Measurements from ENCODE around the gene PALS2. TPM values are rescaled to one million over a fixed set of nuclear protein-coding genes. Genes with fewer than 3 reads are reported as not detected.

PALS2 gene
- total RNA-seq, 1 donor from 2014 or later: 57.0 TPM

DNA sequence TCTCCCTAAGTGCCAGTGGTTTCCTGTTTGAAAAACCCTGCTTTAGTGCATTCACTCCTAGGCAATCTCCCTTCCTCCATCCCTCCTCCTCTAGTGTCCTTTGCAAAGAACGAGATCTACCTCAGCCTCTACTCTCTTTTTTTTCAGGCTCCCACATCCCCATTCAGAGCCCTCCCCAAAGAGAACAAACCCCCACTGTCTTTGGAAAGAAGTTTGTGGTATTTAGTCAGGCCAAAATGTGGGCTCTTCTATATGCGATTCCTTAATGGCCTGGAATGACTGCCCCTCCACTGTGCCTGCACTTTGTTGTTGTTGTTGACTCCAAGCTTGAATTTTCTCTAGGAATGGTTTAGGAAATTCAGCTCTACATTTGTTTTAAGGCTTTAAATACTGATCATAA is 36.3 kb downstream of the PALS2 start:
- DNase-seq (ENCODE audit: low spot score, unreplicated experiment): no peak
- H3K9me3 Mint-ChIP-seq (ENCODE audit: low read depth): no peaks in the 10 kb centered on the region
- no peaks in the 10 kb centered on the region for H3K4me1 Mint-ChIP-seq (ENCODE audit: low read depth)
- no peak for TF ChIP-seq CTCF (IDR thresholded peaks at IDR 0.05; ENCODE audit: unreplicated experiment)
- no peak overlapping the region for H3K4me3 Mint-ChIP-seq (ENCODE audit: low read depth)
- no peak overlapping the region for H3K27ac Mint-ChIP-seq
- no peaks in the 10 kb centered on the region for H3K27me3 Mint-ChIP-seq
- H3K36me3 Mint-ChIP-seq (ENCODE audit: insufficient read depth): no peaks in the 10 kb centered on the region

- Mint-ChIP-seq H3K27me3 (no peaks in the 10 kb centered on the region), H3K4me1 (ENCODE audit: low read depth) (no peaks in the 10 kb centered on the region), H3K4me3 (ENCODE audit: low read depth) (no peak overlapping the region), H3K36me3 (ENCODE audit: insufficient read depth) (peaks cover 2% of the 10 kb centered on the region), H3K9me3 (ENCODE audit: low read depth) (peaks cover 4% of the 10 kb centered on the region), H3K27ac (no peak overlapping the region)
- DNase-seq (ENCODE audit: low spot score, unreplicated experiment): no peak
- no peak for TF ChIP-seq CTCF (IDR thresholded peaks at IDR 0.05; ENCODE audit: unreplicated experiment)
Measured at GRCh38 chr7:24611130-24611529, 37.9 kb downstream of the PALS2 start.

- Mint-ChIP-seq H3K27me3 (no peaks in the 10 kb centered on the region), H3K4me1 (ENCODE audit: low read depth) (peaks cover 6% of the 10 kb centered on the region), H3K9me3 (ENCODE audit: low read depth) (peaks cover 21% of the 10 kb centered on the region), H3K27ac (no peak overlapping the region), H3K36me3 (ENCODE audit: insufficient read depth) (peaks cover 11% of the 10 kb centered on the region), H3K4me3 (ENCODE audit: low read depth) (no peak overlapping the region)
- no peak for TF ChIP-seq CTCF (IDR thresholded peaks at IDR 0.05; ENCODE audit: unreplicated experiment)
- DNase-seq (ENCODE audit: low spot score, unreplicated experiment): no peak
Measured at GRCh38 chr7:24617957-24618616, 44.8 kb downstream of the PALS2 start.

- peaks cover 23% of the 10 kb centered on the region for H3K9me3 Mint-ChIP-seq (ENCODE audit: low read depth)
- no peak overlapping the region for H3K4me3 Mint-ChIP-seq (ENCODE audit: low read depth)
- H3K27me3 Mint-ChIP-seq: no peaks in the 10 kb centered on the region
- peaks cover 12% of the 10 kb centered on the region for H3K36me3 Mint-ChIP-seq (ENCODE audit: insufficient read depth)
- DNase-seq (ENCODE audit: low spot score, unreplicated experiment): no peak
- peaks cover 6% of the 10 kb centered on the region for H3K4me1 Mint-ChIP-seq (ENCODE audit: low read depth)
- no peak overlapping the region for H3K27ac Mint-ChIP-seq
- no peak for TF ChIP-seq CTCF (IDR thresholded peaks at IDR 0.05; ENCODE audit: unreplicated experiment)
Measured at GRCh38 chr7:24619978-24620377, 46.7 kb downstream of the PALS2 start.

DNA sequence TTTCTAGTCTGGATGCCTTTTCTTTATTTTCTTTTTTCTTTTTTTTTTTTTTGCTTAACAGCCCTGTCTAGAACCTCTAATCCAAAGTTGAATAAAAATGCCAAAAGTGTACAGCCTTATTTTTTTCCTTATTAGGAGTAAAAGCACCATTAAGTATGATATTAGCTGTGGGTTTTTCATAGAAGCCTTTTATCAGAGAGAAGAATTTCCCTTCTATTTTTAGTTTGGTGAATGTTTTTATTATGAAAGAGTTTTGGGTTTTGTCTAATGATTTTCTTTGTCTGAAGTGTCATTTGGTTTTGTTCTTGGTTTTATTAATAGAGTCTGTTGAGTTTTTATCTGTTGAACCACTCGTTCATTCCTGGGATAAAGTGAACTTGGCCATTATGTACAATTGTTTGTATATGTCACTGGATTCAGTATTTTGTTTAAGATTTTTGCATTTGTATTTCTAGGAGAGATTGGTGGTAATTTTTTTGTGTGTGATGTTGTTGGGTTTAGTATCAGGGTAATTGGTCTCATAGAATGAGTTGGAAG is 49.5 kb downstream of the PALS2 start:
- Mint-ChIP-seq H3K9me3 (ENCODE audit: low read depth) (peaks cover 33% of the 10 kb centered on the region), H3K4me1 (ENCODE audit: low read depth) (peaks cover 6% of the 10 kb centered on the region), H3K27me3 (no peaks in the 10 kb centered on the region), H3K36me3 (ENCODE audit: insufficient read depth) (peaks cover 26% of the 10 kb centered on the region), H3K4me3 (ENCODE audit: low read depth) (no peak overlapping the region), H3K27ac (no peak overlapping the region)
- no peak for TF ChIP-seq CTCF (IDR thresholded peaks at IDR 0.05; ENCODE audit: unreplicated experiment)
- no peak for DNase-seq (ENCODE audit: low spot score, unreplicated experiment)

Other genes starting within 250 kb of the PALS2 start
- 22.3 and 25.0 TPM in 2 replicates for gene GSDME, start 184.0 kb downstream of the PALS2 start, total RNA-seq

Data from progenitor cell of endocrine pancreas (in vitro differentiated cells).